A549 (cell line): ENCODE measurements around the gene TFF1. TPM values are rescaled to one million over a fixed set of nuclear protein-coding genes. Genes with fewer than 3 reads are reported as not detected.

Experiments used
- ATAC-seq, 2 experiments: fragments of 200-7000 bp in 1 of 2; fragments of >200 bp in 1 of 2; cut with Nextera tagmentation in 1 of 2; cut with Tn5 transposase in 1 of 2; 3 replicates each; pipeline versions ENCODE4 v1.8.0 to v1.9.1; 2018 to 2020; ENCODE audit warnings: mild to moderate bottlenecking in 1 of 2, moderate library complexity in 1 of 2
- CTCF ChIA-PET: fragments of 300-600 bp; sonication (Branson Sonifier 250); formaldehyde crosslinking; extraction: SDS; loops from one replicate; lab custom pipeline; 2021; ENCODE audit warnings: antibody characterized with exemption, inconsistent platforms; lab: Yijun Ruan, JAX
- POLR2A ChIA-PET: fragments of 350-600 bp; formaldehyde crosslinking; extraction: SDS; loops from one replicate; lab custom pipeline; 2021; ENCODE audit warnings: antibody characterized with exemption, inconsistent platforms; lab: Yijun Ruan, JAX
- DNase-seq, 2 experiments: peaks; one replicate each; pipeline versions ENCODE4 v3.0.0 to v3.0.0-alpha.2; 2011 to 2016; ENCODE audit warnings: low read depth in 1 of 2, low spot score in 1 of 2
- FAIRE-seq: peaks from 2 replicates; lab custom pipeline; 2011; peaks lifted over from hg19 to GRCh38; lab: Jason Lieb, UNC
- H3K27ac ChIP-seq, 2 experiments: fragments of >200 bp; sonication (Bioruptor Twin); formaldehyde crosslinking; 3 replicates each; pipeline ENCODE4 v1.5.1; 2016 to 2017
- H3K4me1 ChIP-seq: fragments of >200 bp; sonication (Bioruptor Twin); formaldehyde crosslinking; 3 replicates; pipeline ENCODE4 v1.6.1; 2016
- H3K4me2 ChIP-seq: fragments of >200 bp; sonication (Bioruptor Twin); formaldehyde crosslinking; 3 replicates; pipeline ENCODE4 v1.6.1; 2016
- H3K4me3 ChIP-seq: fragments of >200 bp; sonication (Bioruptor Twin); formaldehyde crosslinking; 3 replicates; pipeline ENCODE4 v1.5.1; 2016
- H3K9me3 ChIP-seq: fragments of >200 bp; sonication (Bioruptor Twin); formaldehyde crosslinking; 3 replicates; pipeline ENCODE4 v1.6.1; 2016
- CBX2 ChIP-seq: fragments of 200-600 bp; sonication (generic); IDR thresholded peaks from 2 replicates; pipeline ENCODE4 v1.6.1; 2016; ENCODE audit warnings: low read depth, mild to moderate bottlenecking, borderline replicate concordance
- EHF ChIP-seq: fragments of 250-450 bp; sonication (Bioruptor Pico); IDR thresholded peaks from 2 replicates; pipeline ENCODE4 v1.5.0; 2020; ENCODE audit warnings: mild to moderate bottlenecking
- EHMT2 ChIP-seq: fragments of 200-600 bp; sonication (generic); IDR thresholded peaks from 2 replicates; pipeline ENCODE4 v1.6.1; 2016; ENCODE audit warnings: antibody characterized with exemption, low read depth, mild to moderate bottlenecking, moderate library complexity
- GATA3 ChIP-seq: IDR thresholded peaks from 2 replicates; pipeline ENCODE4 v1.6.1; 2012; ENCODE audit warnings: borderline replicate concordance
- HOXB13 ChIP-seq: fragments of 250-450 bp; sonication (Bioruptor Pico); IDR thresholded peaks from 2 replicates; pipeline ENCODE4 v1.5.0; 2020; ENCODE audit warnings: low read depth, mild to moderate bottlenecking, moderate library complexity
- HOXB5 ChIP-seq: fragments of 250-450 bp; sonication (Bioruptor Pico); IDR thresholded peaks from 2 replicates; pipeline ENCODE4 v1.5.0; 2020; ENCODE audit warnings: mild to moderate bottlenecking, moderate library complexity
- MAFK ChIP-seq: fragments of 450-650 bp; IDR thresholded peaks from 2 replicates; pipeline ENCODE4 v1.6.1; 2014; ENCODE audit not compliant: partially characterized antibody
- MAZ ChIP-seq: fragments of 150-350 bp; IDR thresholded peaks from 2 replicates; pipeline ENCODE4 v1.6.1; 2014; ENCODE audit warnings: antibody characterized with exemption, low read depth, low read length, borderline replicate concordance
- NFE2L2 ChIP-seq: fragments of 150-350 bp; conservative IDR thresholded peaks from 2 replicates; pipeline ENCODE4 v1.6.1; 2014; ENCODE audit warnings: low read length
- POLR2AphosphoS2 ChIP-seq: conservative IDR thresholded peaks from 2 replicates; pipeline ENCODE4 v1.6.1; 2012; ENCODE audit warnings: low read length, improper control_type of control experiment, inconsistent platforms
- RFX5 ChIP-seq: fragments of 450-650 bp; IDR thresholded peaks from 2 replicates; pipeline ENCODE4 v1.7.1; 2014; ENCODE audit warnings: antibody characterized with exemption, mild to moderate bottlenecking, moderate library complexity
- RNF2 ChIP-seq: fragments of 200-600 bp; sonication (generic); IDR thresholded peaks from 2 replicates; pipeline ENCODE4 v1.6.1; 2016; ENCODE audit warnings: low read depth, mild to moderate bottlenecking, antibody characterized with exemption, moderate library complexity, borderline replicate concordance
- TFCP2L1 ChIP-seq: fragments of 250-450 bp; sonication (Bioruptor Pico); IDR thresholded peaks from 2 replicates; pipeline ENCODE4 v1.5.0; 2021; ENCODE audit warnings: mild to moderate bottlenecking
- TP53 ChIP-seq: fragments of 250-450 bp; sonication (Bioruptor Pico); IDR thresholded peaks from 2 replicates; pipeline ENCODE4 v1.5.0; 2021; ENCODE audit warnings: mild to moderate bottlenecking, moderate library complexity
- ZNF302 ChIP-seq: fragments of 250-450 bp; sonication (Bioruptor Pico); IDR thresholded peaks from 2 replicates; pipeline ENCODE4 v1.9.0; 2021; ENCODE audit warnings: inconsistent platforms, mild to moderate bottlenecking, moderate library complexity
- WGBS: methylation state at CpG from one replicate; pipeline ENCODE4 v1.1.6; 2017; ENCODE audit errors: missing lambda C conversion rate; 5-methylcytosine and 5-hydroxymethylcytosine counted together
- polyA plus RNA-seq, 4 experiments: library from polyadenylated mRNA; depleted of rRNA in 3 of 4; stranded (reverse); fragments of >200 nt; fragmentation: RNase III in 1 of 4; extraction: RNeasy Plus Mini Kit Qiagen cat#74134 plus additional on column Dnase treatment in 1 of 4; gene quantifications; 2 replicates in 3 of 4; 3 replicates in 1 of 4; pipeline ENCODE4 v1.2.3, GENCODE V29; 2011 to 2017
- TF ChIP-seq, protein P1 (sequence below): fragments of >200 bp; sonication (Bioruptor Twin); formaldehyde crosslinking; IDR thresholded peaks from 3 replicates; pipeline ENCODE4 v1.6.1; 2016
- TF ChIP-seq, protein P2 (sequence below): fragments of 250-450 bp; sonication (Bioruptor Pico); IDR thresholded peaks from 2 replicates; pipeline ENCODE4 v1.5.0; 2021; ENCODE audit warnings: mild to moderate bottlenecking, moderate library complexity, borderline replicate concordance
- TF ChIP-seq, protein P3 (sequence below): fragments of 450-650 bp; IDR thresholded peaks from 2 replicates; pipeline ENCODE4 v1.6.1; 2014; ENCODE audit warnings: antibody characterized with exemption
- TF ChIP-seq, protein P4 (sequence below): fragments of >200 bp; sonication (Bioruptor Twin); formaldehyde crosslinking; IDR thresholded peaks from 3 replicates; pipeline ENCODE4 v1.5.1; 2016

Gene TFF1
- polyA plus RNA-seq, 2 of the 4 experiments (the other 2 are of a cell fraction), result 1.0 to 5.8 TPM

DNA sequence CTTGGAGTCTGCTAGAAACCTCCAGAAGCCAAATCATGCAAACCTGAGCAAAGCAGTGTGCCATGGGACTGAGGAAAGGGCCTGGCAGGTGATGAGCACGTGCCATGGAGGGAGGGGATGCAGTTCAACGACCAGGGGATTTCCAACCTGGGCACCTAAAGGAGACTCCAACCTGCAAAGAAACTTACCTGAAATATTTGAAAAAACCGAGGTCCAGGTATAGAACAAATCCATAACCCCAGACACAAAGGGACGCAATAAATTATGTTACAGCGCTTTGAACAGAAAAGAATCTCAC, 46.2 kb upstream of the TFF1 start:
- FAIRE-seq, result no peak
- no peak overlapping the region for H3K4me2 ChIP-seq
- no peak overlapping the region for H3K27ac ChIP-seq

DNA sequence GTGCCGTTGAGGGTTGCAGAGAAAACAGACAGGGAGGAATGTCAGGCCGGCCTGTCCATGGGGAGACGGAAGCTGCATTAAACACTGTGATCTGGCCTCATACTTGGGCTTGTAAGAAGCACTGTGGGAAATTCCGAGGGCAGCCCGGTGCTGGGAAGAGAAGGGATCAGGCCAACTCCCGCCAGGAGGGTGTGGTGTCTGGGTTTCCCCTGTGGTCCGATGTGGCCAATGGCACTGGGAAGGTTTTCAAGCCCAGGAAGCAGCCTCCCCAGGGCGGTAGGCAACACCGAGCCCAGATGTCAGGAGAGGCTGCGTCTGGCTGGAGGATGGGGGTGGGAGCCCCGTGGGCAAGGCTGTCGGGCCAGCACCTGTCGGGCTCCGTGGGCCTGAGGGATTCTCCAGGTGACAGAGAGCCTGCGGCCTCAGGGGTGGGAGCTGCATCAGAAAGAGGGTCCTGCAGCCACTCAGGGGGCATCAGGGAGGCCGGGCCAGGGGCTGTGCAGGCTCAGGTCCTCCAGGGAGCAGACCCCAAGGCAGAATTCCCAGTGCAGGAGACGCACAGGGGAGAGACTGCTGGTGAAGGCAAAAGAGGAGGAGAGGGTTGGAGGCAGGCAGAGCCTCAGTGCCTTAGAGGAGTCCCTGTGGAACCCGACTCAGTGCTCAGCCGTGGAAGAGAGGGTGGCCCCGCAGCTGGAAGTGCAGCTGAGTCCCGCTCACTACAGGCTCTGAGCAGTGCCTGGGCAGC, 45.7 kb upstream of the TFF1 start:
- DNase-seq, result peak in 1 of 2 experiments; percentile 29
- Histone ChIP-seq H3K4me3 (no peak overlapping the region), H3K4me1 (peaks cover 13% of the 10 kb centered on the region), H3K4me2 (0 out of 3 replicates have a peak overlapping the region, but pooled peaks have one; percentile 12), H3K9me3 (no peaks in the 10 kb centered on the region), H3K27ac (peak overlapping the region in 1 of 2 experiments; percentile 39; a peak in 1 of 6 replicates)
- ChIA-PET POLR2A (no interaction called here), CTCF (interaction anchor here (0.6 to 1.3 kb wide), 4 partner anchors 9 to 267 kb away, joined by 3 to 6 read pairs (median 4); partner anchors contain the start of gene UBASH3A)
- 54% methylated on average over 12 of the region's 21 CpGs for WGBS
- peak in 1 of 2 experiments; percentile 26; a peak in 3 of 6 replicates for ATAC-seq
- TF ChIP-seq HOXB5 (CRISPR knock-in tag) (no peak), RNF2 (no peak), ZNF302 (CRISPR knock-in tag) (no peak), TFCP2L1 (CRISPR knock-in tag) (no peak), EHMT2 (no peak), POLR2AphosphoS2 (no peak), GATA3 (no peak), EHF (CRISPR knock-in tag) (no peak), NFE2L2 (no peak)
- TF ChIP-seq, protein P1, sequence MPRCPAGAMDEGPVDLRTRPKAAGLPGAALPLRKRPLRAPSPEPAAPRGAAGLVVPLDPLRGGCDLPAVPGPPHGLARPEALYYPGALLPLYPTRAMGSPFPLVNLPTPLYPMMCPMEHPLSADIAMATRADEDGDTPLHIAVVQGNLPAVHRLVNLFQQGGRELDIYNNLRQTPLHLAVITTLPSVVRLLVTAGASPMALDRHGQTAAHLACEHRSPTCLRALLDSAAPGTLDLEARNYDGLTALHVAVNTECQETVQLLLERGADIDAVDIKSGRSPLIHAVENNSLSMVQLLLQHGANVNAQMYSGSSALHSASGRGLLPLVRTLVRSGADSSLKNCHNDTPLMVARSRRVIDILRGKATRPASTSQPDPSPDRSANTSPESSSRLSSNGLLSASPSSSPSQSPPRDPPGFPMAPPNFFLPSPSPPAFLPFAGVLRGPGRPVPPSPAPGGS, result no peak
- TF ChIP-seq, protein P2, sequence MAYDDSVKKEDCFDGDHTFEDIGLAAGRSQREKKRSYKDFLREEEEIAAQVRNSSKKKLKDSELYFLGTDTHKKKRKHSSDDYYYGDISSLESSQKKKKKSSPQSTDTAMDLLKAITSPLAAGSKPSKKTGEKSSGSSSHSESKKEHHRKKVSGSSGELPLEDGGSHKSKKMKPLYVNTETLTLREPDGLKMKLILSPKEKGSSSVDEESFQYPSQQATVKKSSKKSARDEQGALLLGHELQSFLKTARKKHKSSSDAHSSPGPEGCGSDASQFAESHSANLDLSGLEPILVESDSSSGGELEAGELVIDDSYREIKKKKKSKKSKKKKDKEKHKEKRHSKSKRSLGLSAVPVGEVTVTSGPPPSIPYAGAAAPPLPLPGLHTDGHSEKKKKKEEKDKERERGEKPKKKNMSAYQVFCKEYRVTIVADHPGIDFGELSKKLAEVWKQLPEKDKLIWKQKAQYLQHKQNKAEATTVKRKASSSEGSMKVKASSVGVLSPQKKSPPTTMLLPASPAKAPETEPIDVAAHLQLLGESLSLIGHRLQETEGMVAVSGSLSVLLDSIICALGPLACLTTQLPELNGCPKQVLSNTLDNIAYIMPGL (CRISPR knock-in tag), result no peak
- FAIRE-seq, result no peak

More for the DNA sequence above, 46.2 kb upstream of the TFF1 start:
- Histone ChIP-seq H3K9me3 (no peaks in the 10 kb centered on the region), H3K4me1 (peaks cover 13% of the 10 kb centered on the region), H3K4me3 (no peak overlapping the region)
- POLR2A ChIA-PET, result no interaction called here
- DNase-seq, result no peak
- TF ChIP-seq HOXB13 (no peak), CBX2 (no peak), MAZ (no peak)
- TF ChIP-seq, protein P3, sequence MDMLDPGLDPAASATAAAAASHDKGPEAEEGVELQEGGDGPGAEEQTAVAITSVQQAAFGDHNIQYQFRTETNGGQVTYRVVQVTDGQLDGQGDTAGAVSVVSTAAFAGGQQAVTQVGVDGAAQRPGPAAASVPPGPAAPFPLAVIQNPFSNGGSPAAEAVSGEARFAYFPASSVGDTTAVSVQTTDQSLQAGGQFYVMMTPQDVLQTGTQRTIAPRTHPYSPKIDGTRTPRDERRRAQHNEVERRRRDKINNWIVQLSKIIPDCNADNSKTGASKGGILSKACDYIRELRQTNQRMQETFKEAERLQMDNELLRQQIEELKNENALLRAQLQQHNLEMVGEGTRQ, result no peak
- no peak for ATAC-seq
- CTCF ChIA-PET, result interaction anchor here (1.3 kb wide), 2 partner anchors 9 to 12 kb away, joined by 3 to 6 read pairs; partner anchors contain the start of gene UBASH3A
- WGBS, result 88% methylated on average over 5 of the region's 5 CpGs

DNA sequence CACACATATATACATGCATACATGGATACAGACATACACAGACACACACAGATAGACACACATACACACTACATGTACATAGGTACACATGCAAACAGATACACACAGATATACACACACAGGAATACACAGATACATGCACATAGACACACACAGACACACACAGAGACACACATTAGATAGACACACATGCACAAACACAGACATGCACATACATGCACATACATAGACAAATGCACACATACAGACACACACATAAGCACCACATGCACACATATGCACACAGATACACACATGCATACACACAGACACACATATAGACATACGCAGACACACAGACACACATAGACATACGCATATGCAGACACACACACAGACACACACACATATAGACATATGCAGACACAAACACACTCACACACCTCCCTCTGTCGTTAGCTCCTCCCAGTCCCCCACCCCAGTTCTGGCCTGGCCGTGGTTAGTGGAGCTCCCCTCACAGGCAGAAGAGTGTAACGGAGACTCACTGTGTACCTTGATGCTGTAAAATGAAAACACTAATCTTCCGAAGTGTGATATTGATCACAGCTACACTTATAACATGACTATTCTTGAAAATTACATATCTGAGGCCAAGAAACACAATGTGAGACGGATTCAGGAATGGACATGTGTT, 45.0 kb upstream of the TFF1 start:
- Histone ChIP-seq H3K27ac (peak overlapping the region in 1 of 2 experiments; percentile 39; a peak in 1 of 6 replicates), H3K4me3 (no peak overlapping the region), H3K9me3 (no peaks in the 10 kb centered on the region), H3K4me1 (peaks cover 13% of the 10 kb centered on the region), H3K4me2 (0 out of 3 replicates have a peak overlapping the region, but pooled peaks have one; percentile 12)
- no peak for TF ChIP-seq MAFK
- no peak for TF ChIP-seq HOXB5 (CRISPR knock-in tag)
- no peak for TF ChIP-seq TP53 (CRISPR knock-in tag)
- no peak for TF ChIP-seq RFX5
- TF ChIP-seq, protein P4, sequence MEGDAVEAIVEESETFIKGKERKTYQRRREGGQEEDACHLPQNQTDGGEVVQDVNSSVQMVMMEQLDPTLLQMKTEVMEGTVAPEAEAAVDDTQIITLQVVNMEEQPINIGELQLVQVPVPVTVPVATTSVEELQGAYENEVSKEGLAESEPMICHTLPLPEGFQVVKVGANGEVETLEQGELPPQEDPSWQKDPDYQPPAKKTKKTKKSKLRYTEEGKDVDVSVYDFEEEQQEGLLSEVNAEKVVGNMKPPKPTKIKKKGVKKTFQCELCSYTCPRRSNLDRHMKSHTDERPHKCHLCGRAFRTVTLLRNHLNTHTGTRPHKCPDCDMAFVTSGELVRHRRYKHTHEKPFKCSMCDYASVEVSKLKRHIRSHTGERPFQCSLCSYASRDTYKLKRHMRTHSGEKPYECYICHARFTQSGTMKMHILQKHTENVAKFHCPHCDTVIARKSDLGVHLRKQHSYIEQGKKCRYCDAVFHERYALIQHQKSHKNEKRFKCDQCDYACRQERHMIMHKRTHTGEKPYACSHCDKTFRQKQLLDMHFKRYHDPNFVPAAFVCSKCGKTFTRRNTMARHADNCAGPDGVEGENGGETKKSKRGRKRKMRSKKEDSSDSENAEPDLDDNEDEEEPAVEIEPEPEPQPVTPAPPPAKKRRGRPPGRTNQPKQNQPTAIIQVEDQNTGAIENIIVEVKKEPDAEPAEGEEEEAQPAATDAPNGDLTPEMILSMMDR, result 0 out of 3 replicates have a peak, but pooled peaks have one; percentile 8
- ATAC-seq (peak in 1 of 2 experiments; percentile 78; a peak in 3 of 6 replicates), FAIRE-seq (no peak), DNase-seq (peak in 1 of 2 experiments; percentile 25)
- ChIA-PET CTCF (interaction anchor here (0.6 to 1.3 kb wide), 3 partner anchors 8 to 266 kb away, joined by 3 to 6 read pairs (median 4); partner anchors contain the start of gene UBASH3A), POLR2A (no interaction called here)
- 36% methylated on average over 7 of the region's 7 CpGs for WGBS
